HEK293 (cell line): Measurements from ENCODE around the gene CASK.

Experiments
- CTCF ChIP-seq: fragments of 450-650 bp; formaldehyde crosslinking; IDR thresholded peaks from 2 replicates; pipeline ENCODE4 v1.5.1; 2016; ENCODE audit warnings: missing biosample characterization, missing genetic modification characterization
- ELK4 ChIP-seq: IDR thresholded peaks from 2 replicates; pipeline ENCODE4 v1.6.1; 2011; ENCODE audit warnings: mild to moderate bottlenecking, low read depth, low read length, borderline replicate concordance
- KLF1 ChIP-seq: fragments of 450-650 bp; formaldehyde crosslinking; IDR thresholded peaks from 2 replicates; pipeline ENCODE4 v1.5.1; 2016; ENCODE audit warnings: missing biosample characterization, missing genetic modification characterization
- REST ChIP-seq: fragments of 450-650 bp; formaldehyde crosslinking; IDR thresholded peaks from 2 replicates; pipeline ENCODE4 v1.5.1; 2016; ENCODE audit warnings: missing biosample characterization, missing genetic modification characterization
- SP2 ChIP-seq: fragments of 450-650 bp; formaldehyde crosslinking; IDR thresholded peaks from 2 replicates; pipeline ENCODE4 v1.5.1; 2016; ENCODE audit warnings: missing biosample characterization, missing genetic modification characterization
- ZBTB10 ChIP-seq: fragments of 450-650 bp; formaldehyde crosslinking; IDR thresholded peaks from 2 replicates; pipeline ENCODE4 v1.5.1; 2016; ENCODE audit warnings: missing biosample characterization, missing genetic modification characterization
- ZBTB11 ChIP-seq: fragments of 450-650 bp; formaldehyde crosslinking; conservative IDR thresholded peaks from 2 replicates; pipeline ENCODE4 v1.5.1; 2016; ENCODE audit warnings: low read depth, missing biosample characterization, missing genetic modification characterization
- ZBTB26 ChIP-seq: fragments of 450-650 bp; formaldehyde crosslinking; optimal IDR thresholded peaks from 2 replicates; pipeline ENCODE3; 2016; ENCODE audit warnings: missing biosample characterization, mild to moderate bottlenecking, missing genetic modification characterization
- ZNF10 ChIP-seq: fragments of 450-650 bp; formaldehyde crosslinking; IDR thresholded peaks from 2 replicates; pipeline ENCODE4 v1.5.1; 2017; ENCODE audit warnings: missing biosample characterization, missing genetic modification characterization
- ZNF24 ChIP-seq: fragments of 450-650 bp; formaldehyde crosslinking; IDR thresholded peaks from 2 replicates; pipeline ENCODE4 v1.5.1; 2016; ENCODE audit warnings: missing biosample characterization, missing genetic modification characterization
- ZNF302 ChIP-seq: fragments of 450-650 bp; formaldehyde crosslinking; IDR thresholded peaks from 2 replicates; pipeline ENCODE4 v1.5.1; 2016; ENCODE audit warnings: missing biosample characterization, missing genetic modification characterization, low read depth
- ZNF416 ChIP-seq: fragments of 450-650 bp; formaldehyde crosslinking; IDR thresholded peaks from 2 replicates; pipeline ENCODE4 v1.5.1; 2016; ENCODE audit warnings: missing biosample characterization, missing genetic modification characterization
- ZNF433 ChIP-seq: fragments of 450-650 bp; formaldehyde crosslinking; IDR thresholded peaks from 2 replicates; pipeline ENCODE4 v1.5.1; 2016; ENCODE audit warnings: missing biosample characterization, missing genetic modification characterization, low read depth
- ZNF768 ChIP-seq: fragments of 450-650 bp; formaldehyde crosslinking; IDR thresholded peaks from 2 replicates; pipeline ENCODE4 v1.5.1; 2018; ENCODE audit warnings: missing biosample characterization, mild to moderate bottlenecking, missing genetic modification characterization

- TF ChIP-seq CTCF (tag by site-specific recombination) (no peak), REST (tag by site-specific recombination) (no peak), KLF1 (tag by site-specific recombination) (no peak), ZNF416 (tag by site-specific recombination) (no peak), ZBTB10 (tag by site-specific recombination) (no peak), ZNF10 (tag by site-specific recombination) (no peak), ZNF433 (no peak), ZNF302 (no peak), ELK4 (no peak), ZBTB26 (tag by site-specific recombination) (no peak), ZBTB11 (no peak), SP2 (tag by site-specific recombination) (no peak), ZNF24 (tag by site-specific recombination) (no peak), ZNF768 (no peak)
These were observed 331.4 kb downstream of the CASK start for GRCh38 chrX:41591906-41592305.
